GM11168 (cell line): ENCODE measurements around the gene PTPRN2.

Source experiments
- in situ Hi-C: fragments of 300-500 bp; cut with MboI; formaldehyde crosslinking; loops from one replicate; pipeline ENCODE4 v1.12.0; 2022; ENCODE audit warnings: low sequenced_read_pairs; ENCODE audit not compliant: unreplicated experiment

The PTPRN2 gene

DNA sequence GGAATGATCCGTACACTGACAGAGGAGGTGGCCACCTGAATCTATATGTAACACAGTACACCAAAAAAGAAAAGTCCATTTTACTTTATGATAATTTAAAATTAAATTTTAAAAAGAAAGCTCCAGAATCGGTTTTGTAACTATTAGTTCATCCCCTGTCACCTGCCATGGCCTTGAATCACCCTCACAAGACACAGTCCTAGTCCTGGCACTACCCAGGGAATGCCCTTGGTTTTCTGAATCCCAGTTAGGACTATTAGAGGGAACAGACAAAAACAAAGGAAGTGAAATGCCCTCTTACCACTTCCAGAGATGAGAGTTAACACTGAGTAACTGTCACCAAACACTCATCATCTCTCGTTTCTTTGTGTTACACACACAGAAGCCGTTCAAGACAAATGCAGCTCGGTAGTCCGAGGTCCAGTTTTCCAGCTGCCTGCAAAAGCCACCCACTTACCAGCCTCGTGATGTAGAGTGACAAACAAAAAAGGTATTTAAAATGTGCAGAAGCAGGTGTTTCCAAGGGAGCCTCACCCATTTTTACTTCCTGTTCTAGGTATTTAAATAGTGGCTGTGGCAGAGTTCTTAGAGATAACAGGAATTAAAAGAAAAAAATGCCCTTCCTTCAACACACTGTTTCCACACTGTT is 6.1 kb downstream of the PTPRN2 start:
- in situ Hi-C loops = no loop called here

DNA sequence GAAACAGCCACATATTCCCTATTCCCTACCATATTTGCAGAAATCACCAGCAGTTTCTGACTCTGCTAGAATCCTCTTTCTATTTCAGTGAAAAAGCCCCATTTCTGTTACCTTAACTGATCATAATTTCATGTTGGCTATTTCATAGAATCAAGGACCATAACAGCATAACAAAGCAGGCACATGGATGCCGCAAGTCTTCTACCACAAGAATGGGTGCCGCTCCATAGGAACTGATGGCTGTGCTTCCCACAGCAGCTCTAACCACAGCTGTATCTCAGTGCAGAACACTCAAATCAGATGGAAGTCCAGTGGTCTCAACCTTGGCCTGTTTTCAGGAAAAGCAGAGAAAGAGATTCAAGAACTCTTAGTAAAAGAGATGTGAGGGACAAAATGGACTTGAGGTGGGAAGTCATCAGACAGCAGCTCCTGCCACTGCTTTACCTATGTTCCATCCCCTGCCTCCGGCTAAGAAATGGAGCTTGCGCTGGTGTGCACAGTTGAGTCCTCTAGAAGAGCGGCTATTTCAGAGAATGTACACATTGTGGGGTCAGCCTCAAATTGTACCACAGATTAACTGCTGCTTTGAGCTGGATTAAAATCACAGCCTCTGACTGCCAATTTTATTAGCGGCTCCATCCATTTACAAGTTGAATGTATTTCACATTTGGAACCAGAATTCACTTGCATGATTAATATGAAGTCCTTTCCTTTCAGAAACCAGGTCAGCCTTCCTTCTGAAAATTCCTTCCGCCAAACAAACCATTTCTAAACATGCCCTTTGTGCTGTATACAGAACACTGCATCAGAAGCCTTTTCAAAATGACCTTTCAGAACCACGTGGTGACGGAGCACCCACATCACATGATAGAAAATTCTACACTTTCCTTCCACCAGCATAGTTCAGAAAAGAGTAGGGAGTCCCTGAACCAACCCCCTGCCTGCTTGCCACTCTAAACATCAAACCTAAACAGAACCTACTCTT is 7.7 kb downstream of the PTPRN2 start:
- in situ Hi-C loops = no loop called here

DNA sequence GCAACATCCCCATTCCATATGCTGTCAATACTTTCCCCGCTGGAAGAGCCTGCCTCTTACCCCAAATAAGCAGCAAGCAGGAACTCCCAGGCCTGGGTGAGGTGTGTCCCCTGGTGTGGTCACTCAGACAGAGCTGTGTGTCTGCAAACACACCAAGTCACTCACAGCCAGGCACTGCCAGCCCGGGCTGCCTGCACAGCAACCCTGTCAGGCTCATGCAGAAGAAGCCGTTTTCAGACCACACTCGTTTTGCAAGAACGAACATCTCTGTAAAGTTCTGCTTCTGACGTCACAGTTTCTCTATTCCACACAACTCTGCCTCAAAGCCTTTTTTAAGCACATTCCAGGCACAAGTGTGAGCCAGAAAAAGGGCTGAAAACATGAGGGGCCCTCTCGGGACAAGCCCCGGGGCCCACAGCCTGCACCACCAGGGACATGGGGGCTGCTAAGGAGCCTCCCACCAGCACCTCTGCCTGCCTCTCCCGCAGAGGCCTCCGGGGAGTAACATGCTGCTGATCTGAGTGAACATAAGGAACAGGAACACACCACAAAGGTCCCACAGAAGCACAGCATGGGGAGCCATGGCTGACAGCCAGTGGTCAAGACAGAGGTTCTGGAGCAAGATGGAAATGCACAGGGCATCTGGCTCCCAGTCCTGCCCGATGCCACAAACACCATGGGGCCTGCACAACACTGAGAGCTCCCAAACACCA is 11.4 kb downstream of the PTPRN2 start:
- in situ Hi-C loops = no loop called here

DNA sequence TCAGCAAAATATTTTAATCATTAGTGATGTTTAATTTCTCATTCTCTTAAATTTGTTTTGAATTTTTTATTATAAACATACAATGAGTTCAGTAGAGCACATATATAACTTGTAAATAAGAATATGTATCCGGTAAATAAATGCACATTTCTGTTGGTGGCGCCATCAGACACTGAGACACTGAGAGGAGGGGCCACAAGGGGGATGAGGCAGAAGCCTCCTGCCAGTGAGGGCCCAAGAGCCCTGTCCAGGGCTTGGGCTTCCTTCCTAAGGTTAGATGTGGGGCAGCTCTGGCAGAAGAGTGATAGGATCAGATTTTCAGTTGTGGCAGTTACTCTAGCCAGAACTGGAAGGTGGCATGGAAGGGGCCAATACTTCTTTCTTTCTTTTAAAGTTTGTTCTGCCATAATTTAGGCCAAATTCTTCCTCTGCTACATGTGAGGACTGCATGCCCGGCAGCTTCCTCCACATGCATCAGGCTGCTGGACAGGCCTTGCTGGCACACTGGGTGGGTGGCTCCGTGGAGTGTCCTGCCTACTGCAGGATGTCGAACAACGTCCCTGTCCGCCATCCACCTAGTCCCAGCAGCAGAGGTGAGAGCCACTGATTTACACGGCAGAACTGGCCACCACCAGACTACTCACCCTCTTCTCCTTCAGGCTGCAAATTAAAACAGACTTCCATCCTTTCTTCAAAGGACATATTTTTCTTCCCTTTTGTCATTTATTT is 13.2 kb downstream of the PTPRN2 start:
- in situ Hi-C loops = no loop called here

DNA sequence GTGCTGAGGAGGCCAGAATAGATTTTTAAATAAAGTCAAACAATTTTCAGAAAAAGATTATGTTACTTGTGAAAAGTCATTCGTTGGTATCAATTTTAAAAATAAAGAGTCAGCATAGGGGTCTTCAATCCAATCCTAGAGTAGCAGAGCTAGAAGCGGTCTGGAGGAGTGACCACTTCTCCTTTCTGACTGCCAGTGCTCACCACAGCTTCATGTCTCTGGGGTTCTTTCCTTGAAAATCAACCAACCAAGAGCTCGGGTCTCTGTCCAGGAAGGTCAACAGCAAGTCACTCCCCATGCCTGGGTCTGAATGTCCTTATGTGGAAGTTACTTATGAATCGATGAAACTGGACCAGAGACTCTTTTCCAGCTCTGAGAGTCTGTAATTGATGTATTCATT is 14.3 kb downstream of the PTPRN2 start:
- in situ Hi-C loops = no loop called here

DNA sequence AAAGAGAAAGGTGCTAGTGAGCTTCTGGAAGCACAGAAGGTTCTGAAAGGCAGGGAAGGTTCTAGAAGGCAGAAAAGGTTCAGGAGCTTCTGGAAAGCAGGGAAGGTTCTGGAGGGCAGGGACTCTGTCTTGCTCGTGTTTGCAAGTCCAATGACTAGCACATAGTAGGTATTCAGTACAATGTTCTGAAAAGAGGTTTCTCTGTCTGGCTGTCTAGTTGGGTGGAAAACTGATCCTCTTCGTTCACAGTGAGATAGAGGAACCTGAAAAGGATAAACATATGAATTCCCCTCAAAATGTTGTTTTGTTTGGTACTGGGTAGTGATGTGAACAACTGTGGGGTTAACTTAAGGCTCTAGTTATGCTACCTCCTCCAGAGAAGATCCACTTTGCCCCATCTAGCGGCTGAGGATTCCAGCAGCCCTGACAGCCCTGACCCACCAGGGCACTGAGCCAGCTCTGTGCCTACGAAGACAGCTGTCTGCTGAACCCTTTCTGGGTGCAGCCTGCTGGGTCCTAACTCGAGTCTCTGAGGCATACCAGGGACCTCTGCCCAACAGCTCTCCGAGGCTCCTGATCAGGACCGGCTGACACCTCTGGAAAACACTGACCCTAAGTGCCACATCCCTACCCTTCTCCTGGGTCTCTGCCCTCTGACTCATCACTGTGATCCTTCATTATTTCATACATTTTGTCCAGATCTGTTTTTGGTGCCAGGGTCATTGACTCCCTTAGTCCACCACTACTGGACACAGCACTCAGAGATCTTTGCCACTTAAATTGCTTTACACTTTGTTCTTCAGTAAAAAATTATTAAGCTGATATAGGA is 15.4 kb downstream of the PTPRN2 start:
- in situ Hi-C loops = no loop called here

DNA sequence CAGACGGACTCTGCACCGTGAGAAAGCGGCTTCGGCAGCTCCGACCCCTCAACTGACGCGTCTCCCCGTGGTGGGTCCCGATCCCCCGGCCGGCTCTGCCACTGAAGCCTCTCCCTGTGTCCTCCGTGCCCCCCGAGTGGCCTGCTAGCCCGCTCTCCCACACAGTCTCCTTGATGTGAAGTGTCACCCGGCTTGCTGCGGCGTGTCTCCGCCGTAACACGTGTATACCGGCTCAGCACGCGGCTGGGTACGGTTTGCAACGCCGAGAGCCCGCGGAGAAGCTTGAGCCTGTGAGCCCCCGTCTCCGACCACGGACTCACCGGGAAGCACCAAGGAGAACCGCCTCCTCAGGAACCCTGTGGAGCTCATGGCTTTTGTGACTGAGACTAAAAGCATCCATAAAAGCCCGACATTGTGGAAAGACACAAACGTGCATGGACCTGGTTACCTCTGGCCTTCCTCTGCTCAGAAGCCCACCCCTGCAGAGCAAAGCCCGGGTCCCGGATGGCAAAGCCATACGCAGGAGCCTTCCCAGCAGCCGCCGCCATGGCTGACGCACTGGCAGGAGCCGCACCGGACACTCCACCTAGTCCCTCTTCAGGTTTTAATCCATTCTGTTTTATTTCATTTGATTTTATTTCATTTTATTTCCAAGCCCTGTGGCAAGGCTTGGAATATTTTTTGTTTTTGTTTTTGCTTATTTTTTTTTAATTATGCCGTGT is 17.0 kb downstream of the PTPRN2 start:
- in situ Hi-C loops = no loop called here

DNA sequence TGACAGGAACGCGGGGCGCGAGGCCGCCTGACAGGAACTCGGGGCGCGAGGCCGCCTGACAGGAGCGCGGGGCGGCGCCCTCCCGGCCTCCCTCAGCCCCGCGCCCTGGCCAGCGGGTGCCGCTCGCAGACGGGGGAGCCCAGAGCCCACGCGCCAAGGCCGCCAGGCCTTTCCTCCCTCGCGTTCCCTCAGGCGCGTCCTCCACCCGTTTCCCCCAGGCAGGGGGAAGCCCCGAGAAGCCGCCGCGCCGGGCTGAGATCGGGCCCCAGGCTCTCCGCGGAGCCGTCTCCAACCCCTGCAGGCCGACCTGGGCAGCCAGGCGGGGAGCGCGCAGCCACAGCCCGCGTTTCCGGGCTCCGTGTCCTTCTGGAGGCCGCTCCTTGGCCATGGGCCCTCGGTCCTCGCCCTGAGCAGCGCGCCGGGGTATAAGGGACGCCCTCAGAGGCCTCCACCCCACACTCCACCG is 17.7 kb downstream of the PTPRN2 start:
- in situ Hi-C loops = no loop called here

DNA sequence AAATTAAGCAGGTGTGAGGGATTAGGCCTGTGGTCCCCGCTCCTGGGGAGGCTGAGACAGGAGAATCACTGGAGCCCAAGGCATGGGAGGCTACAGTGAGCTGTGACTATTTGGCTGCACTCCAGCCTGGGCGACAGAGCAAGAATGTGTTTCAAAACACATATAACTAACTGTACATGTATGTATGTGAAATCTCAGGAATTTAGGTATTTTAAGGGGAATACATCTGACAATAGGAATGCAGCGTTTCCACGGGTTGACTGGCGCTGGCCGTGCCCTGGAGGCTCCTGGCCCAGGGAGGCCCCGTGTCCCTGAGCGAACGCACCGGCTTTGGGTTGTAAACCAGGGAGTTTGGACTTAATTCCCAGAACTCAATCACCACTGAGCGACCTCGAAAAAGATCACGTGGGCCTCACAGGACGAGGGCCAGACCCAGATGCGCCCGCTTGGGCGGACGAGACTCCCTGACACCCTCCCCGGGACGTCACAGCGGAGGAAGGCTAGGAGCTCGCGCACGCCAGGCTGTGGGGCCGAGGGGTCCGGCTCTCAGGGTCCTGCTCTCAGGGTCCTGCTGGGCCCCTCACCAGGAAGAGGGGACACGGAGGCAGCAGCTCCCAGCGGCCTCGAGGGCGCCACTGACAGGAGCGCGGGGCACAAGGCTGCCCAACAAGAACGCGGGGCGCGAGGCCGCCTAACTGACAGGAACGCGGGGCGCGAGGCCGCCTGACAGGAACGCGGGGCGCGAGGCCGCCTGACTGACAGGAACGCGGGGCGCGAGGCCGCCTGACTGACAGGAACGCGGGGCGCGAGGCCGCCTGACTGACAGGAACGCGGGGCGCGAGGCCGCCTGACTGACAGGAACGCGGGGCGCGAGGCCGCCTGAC is 18.4 kb downstream of the PTPRN2 start:
- in situ Hi-C loops = no loop called here

DNA sequence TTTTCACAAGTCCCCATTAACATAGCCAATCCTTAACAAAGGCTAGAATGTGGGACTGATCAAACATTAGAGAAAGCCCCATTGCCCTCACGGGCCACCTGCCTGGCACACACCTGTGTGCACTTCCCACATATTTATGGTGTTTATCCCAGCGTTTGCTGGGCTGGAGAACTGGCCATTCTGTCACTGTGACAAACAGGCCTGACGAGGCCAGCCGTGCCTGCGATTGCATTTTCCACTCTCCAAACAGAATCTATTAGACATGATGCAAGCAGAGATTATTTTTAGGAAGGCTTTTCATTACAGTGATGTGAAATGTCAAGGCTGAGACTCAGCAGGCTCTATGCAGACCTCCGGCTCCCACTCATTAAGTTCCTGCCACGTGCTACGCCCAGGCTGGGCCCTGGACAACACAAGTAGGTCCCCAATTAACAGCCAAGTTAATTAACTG is 20.4 kb downstream of the PTPRN2 start:
- in situ Hi-C loops = no loop called here

DNA sequence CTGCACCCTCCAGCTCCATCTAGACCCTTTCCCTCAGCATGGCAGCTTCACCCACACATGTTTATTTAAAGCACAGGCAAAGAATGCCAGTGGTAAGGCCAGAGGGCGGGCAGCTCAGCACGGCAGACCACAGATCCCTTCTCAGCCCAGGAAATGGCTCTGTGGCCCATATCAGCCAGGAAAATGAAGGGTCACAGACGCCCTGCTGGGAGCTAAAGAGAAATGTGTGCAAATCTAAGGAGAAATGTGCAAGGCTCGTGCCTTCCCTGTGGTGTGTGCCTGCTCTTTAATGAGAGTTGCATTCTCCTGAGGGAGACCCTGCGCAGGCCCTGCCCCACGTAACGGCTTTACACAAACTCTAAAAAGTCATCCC is 23.0 kb downstream of the PTPRN2 start:
- in situ Hi-C loops = no loop called here

DNA sequence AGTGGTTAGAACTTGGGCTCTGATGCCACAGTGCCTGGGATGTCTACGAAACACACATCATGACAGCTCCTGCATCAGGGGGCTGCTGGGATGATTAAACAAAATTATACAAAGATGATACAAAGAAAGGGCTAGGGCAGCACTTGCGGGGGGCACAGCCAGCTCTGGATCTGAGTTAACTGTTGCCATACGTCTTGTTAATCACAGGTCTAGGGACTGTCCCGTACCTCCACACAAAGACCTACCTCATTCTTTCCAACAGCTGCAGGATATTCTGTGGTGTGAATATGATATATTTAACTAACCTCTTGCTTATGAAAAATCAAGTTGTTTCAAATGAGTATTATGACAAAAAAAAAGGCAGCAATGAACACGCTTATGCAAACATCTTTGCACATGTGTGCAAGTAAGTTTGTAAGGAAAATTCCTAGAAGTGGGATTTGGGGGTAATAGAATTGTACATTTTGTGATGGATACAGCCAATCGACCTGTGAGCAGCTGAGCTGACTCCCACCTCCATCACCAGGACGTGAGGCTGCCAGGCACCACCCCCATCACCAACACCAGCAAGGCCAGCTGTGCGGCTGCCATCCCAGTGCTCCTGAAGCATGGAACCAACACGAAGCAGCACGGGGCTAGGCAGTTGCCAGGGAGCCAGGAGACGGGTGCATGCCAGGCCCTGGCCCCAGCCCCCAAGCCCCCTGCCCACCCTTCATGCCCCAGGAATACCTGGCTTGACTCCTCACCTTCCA is 23.5 kb downstream of the PTPRN2 start:
- in situ Hi-C loops = no loop called here

DNA sequence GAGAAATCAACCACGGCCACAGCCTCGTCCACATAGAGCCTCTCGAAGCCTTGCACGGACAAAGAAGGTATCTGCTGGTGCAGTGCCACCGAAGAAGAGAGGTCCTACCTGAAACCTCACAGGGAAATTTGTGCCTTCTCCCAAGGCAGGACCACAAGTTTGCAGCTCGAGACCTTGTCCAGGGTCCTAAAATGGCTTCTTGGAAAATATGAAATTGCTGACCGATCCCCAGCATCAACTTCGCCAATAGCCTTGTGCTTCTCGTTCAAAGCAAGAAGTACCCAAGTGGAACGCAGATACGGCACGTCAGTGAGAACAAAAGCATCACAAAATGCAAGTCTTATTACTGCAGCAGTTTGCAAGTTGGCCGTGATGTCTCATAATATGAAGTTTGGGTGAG is 24.6 kb downstream of the PTPRN2 start:
- in situ Hi-C loops = no loop called here

DNA sequence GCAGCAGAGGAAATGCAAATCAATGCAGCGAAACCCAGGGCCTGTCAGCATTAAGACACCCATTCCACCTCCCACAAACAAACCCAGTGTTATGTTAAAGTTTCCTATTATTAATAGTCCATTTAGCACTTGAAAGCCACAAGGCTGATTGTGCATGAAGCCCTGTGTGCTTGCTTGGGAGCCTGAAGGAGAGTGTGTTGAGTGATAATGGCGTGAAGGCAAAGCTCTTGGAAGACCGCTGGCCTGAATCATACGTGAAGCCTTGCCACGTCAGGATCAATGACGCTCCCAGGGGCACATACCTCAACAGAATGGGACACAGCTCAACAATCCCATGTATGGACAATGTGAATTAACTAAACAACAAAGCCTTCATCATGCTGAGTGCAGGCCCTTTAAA is 25.1 kb downstream of the PTPRN2 start:
- in situ Hi-C loops = no loop called here

DNA sequence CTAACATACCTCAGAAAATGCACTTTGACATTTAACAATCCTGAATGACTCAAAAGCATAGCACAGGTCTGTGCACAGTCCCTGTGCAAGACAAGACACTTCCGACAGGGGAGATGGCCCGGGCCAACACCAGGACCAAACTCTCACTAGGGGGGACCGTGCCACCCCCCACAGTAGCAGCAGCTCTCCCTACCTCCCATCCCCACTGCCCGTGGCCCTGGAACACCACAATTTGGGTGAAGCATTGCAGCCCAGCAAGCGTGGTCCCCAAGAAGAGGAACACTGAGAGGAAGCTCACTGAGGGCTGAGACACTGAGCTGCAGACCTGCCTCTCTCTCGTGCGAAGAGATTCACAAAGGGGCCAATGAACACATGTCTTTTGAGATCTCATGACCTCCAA is 26.0 kb downstream of the PTPRN2 start:
- in situ Hi-C loops = no loop called here

DNA sequence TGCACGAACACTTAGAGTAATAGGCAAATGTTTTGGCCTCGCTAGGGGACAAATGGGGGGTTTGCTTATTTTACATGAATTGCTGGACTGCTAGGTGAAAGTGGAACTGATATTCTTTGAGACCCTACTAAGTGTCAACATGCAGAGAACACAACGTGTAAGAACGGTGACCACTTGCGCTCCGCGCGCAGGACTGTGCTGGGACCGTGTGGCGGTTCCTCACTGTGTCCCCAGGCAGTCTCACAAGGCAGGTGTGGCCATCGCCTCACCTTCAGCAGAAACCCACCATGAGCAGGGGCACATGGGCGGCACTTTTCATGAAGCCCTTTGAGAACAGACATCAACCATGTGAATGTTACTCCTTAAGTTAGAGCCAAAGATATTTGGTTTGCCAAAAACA is 27.2 kb downstream of the PTPRN2 start:
- in situ Hi-C loops = no loop called here

DNA sequence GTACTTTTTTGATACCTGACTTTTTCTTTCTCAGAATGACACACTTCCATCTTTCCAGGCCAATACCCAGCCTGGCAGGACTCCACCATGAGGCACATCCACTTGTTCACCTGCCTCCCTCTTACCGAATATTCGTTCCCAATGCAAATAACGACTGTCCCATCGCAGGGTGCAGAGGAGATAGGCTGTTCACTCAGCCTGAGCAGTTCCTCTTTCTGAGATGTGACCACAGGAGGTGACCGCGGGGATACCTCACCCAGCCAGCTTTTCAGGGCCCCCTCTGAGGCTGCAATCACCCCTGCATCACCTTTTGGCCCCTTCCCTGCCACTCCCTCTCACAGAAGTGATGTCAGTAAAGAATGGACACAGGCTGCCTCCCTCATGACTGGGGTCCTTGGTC is 28.3 kb downstream of the PTPRN2 start:
- in situ Hi-C loops = no loop called here
